A673 (cell line): ENCODE results near the gene A4GALT. TPM values are rescaled to one million over a fixed set of nuclear protein-coding genes. Genes with fewer than 3 reads are reported as not detected.

ENCODE experiments used
- BruUV-seq: library from RNA; stranded (reverse); fragments of 400-500 nt; replicated peaks from 2 replicates; lab custom pipeline; 2021; lab: Mats Ljungman, UMichigan
- CTCF ChIA-PET: fragments of 300-600 bp; sonication (Branson Sonifier 250); formaldehyde crosslinking; loops from one replicate; lab custom pipeline; 2022; ENCODE audit warnings: antibody characterized with exemption; lab: Charles Lee
- POLR2A ChIA-PET: fragments of 300-600 bp; sonication (Branson Sonifier 250); formaldehyde crosslinking; loops from one replicate; lab custom pipeline; 2022; ENCODE audit warnings: antibody characterized with exemption; ENCODE audit not compliant: low non-redundant PET; lab: Charles Lee
- DNase-seq: peaks from one replicate; pipeline ENCODE4 v3.0.0-alpha.2; 2015; ENCODE audit warnings: low spot score
- H3K27ac ChIP-seq: fragments of 200-600 bp; sonication (generic); 2 replicates; pipeline ENCODE4 v1.5.1; 2016; ENCODE audit warnings: mixed run types, low read depth, mild to moderate bottlenecking, mixed read lengths, antibody characterized with exemption, low read length; ENCODE audit not compliant: poor library complexity, severe bottlenecking
- H3K27me3 ChIP-seq: fragments of 200-600 bp; sonication (generic); replicated peaks from 2 replicates; pipeline ENCODE4 v1.6.1; 2017; ENCODE audit warnings: mixed run types, low read depth, mild to moderate bottlenecking, mixed read lengths, antibody characterized with exemption, low read length; ENCODE audit not compliant: insufficient read depth, poor library complexity
- H3K36me3 ChIP-seq: fragments of 200-600 bp; sonication (generic); 2 replicates; pipeline ENCODE4 v1.6.1; 2016; ENCODE audit warnings: mixed run types, mild to moderate bottlenecking, mixed read lengths, antibody characterized with exemption, low read length; ENCODE audit not compliant: insufficient read depth, poor library complexity, severe bottlenecking
- H3K4me1 ChIP-seq: fragments of 200-600 bp; sonication (generic); 2 replicates; pipeline ENCODE4 v1.6.1; 2017; ENCODE audit warnings: mixed run types, mild to moderate bottlenecking, mixed read lengths, antibody characterized with exemption, low read length; ENCODE audit not compliant: insufficient read depth, poor library complexity, severe bottlenecking
- H3K4me3 ChIP-seq: fragments of 200-600 bp; sonication (generic); 2 replicates; pipeline ENCODE4 v1.5.1; 2016; ENCODE audit warnings: low read depth, mixed run types, mild to moderate bottlenecking, mixed read lengths, low read length; ENCODE audit not compliant: poor library complexity, severe bottlenecking
- H3K9me3 ChIP-seq: fragments of 200-600 bp; sonication (generic); 2 replicates; pipeline ENCODE4 v1.6.1; 2016; ENCODE audit warnings: mixed run types, low read depth, mild to moderate bottlenecking, mixed read lengths, antibody characterized with exemption, low read length; ENCODE audit not compliant: poor library complexity, severe bottlenecking
- CTCF ChIP-seq: fragments of 300-800, 200-600 bp; sonication (generic); conservative IDR thresholded peaks from 2 replicates; pipeline ENCODE4 v1.5.1; 2017; ENCODE audit warnings: low read depth, mild to moderate bottlenecking, antibody characterized with exemption, low read length, moderate library complexity, mixed read lengths
- EZH2 ChIP-seq: fragments of 200-600 bp; sonication (generic); IDR thresholded peaks from 2 replicates; pipeline ENCODE4 v1.6.1; 2017; ENCODE audit warnings: borderline replicate concordance, low read depth, mild to moderate bottlenecking, mixed read lengths, antibody characterized with exemption, low read length; ENCODE audit not compliant: poor library complexity, severe bottlenecking
- intact Hi-C: fragments of 100-400 bp; cut with micrococcal nuclease; formaldehyde crosslinking; loops from one replicate; pipeline ENCODE4 v1.10.0; 2022; ENCODE audit not compliant: unreplicated experiment
- total RNA-seq: library from RNA; stranded (reverse); gene quantifications from 2 replicates; pipeline ENCODE4 v1.2.3, GENCODE V29; 2021

Gene A4GALT
- total RNA-seq, 1 experiment from 2014 or later, result 21.9 TPM

- DNase-seq, result no peak
- BruUV-seq, result no TSS peak
- POLR2A ChIA-PET, result no interaction called here
- Histone ChIP-seq H3K4me3 (no peak overlapping the region), H3K27me3 (no peaks in the 10 kb centered on the region), H3K36me3 (no peaks in the 10 kb centered on the region), H3K4me1 (peaks cover 11% of the 10 kb centered on the region), H3K9me3 (no peaks in the 10 kb centered on the region), H3K27ac (no peak overlapping the region)
- intact Hi-C loops, result no loop called here
- CTCF ChIA-PET, result no interaction called here
- no peak for TF ChIP-seq EZH2
- no peak for TF ChIP-seq CTCF
Observed at GRCh38 chr22:42693055-42693762, 27.5 kb downstream of the A4GALT start.

- H3K27ac ChIP-seq, result no peak overlapping the region
- no peaks in the 10 kb centered on the region for H3K9me3 ChIP-seq
- CTCF ChIA-PET, result no interaction called here
- H3K4me3 ChIP-seq, result no peak overlapping the region
- intact Hi-C loops, result no loop called here
- H3K36me3 ChIP-seq, result no peaks in the 10 kb centered on the region
- POLR2A ChIA-PET, result no interaction called here
- H3K4me1 ChIP-seq, result peaks cover 18% of the 10 kb centered on the region
- DNase-seq, result no peak
- no peaks in the 10 kb centered on the region for H3K27me3 ChIP-seq
- 0 out of 2 replicates have a peak, but pooled peaks have one; percentile 26 for TF ChIP-seq CTCF
- TF ChIP-seq EZH2, result no peak
- BruUV-seq, result no TSS peak
Observed at GRCh38 chr22:42692239-42693054, 28.2 kb downstream of the A4GALT start.

DNA sequence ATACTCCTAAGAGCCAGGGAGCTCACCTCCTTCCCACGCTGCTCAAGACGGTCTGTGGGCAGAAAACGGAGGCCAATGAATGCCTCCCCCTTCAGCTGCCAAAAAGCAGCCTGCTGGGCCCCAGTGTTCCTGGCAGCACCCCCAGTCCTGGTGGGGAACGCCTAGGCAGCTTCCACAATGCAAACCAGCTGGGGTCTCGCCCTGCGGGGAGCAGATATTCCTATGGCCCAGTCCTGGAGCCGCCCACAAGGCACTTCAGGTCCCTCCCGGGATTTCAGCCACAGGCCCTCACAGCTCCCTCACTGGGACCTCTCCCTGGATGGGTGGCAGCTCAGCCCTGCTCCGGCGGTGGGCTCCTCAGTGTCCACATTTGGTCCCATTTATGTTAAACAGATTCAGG lies 29.2 kb downstream of the A4GALT start:
- H3K27me3 ChIP-seq, result no peaks in the 10 kb centered on the region
- H3K9me3 ChIP-seq, result no peaks in the 10 kb centered on the region
- DNase-seq, result no peak
- H3K4me3 ChIP-seq, result no peak overlapping the region
- no peaks in the 10 kb centered on the region for H3K36me3 ChIP-seq
- POLR2A ChIA-PET, result interaction anchor here (0.6 kb wide), 1 partner anchor 219 kb away, joined by 4 read pairs; no protein-coding TSS in a partner anchor
- intact Hi-C loops, result no loop called here
- CTCF ChIA-PET, result no interaction called here
- TF ChIP-seq CTCF (no peak), EZH2 (no peak)
- H3K27ac ChIP-seq, result no peak overlapping the region
- no TSS peak for BruUV-seq
- peaks cover 28% of the 10 kb centered on the region for H3K4me1 ChIP-seq
